IMR-90 (cell line): ENCODE results near the gene TSC22D3. TPM values are rescaled to one million over a fixed set of nuclear protein-coding genes. Genes with fewer than 3 reads are reported as not detected.

Experiments used
- ATAC-seq: fragments of 200-7000 bp; cut with Tn5 transposase; 2 replicates; pipeline ENCODE4 v1.9.1; 2020; ENCODE audit warnings: low read depth, mild to moderate bottlenecking, moderate library complexity
- BruUV-seq: library from RNA; stranded (reverse); fragments of 400-500 nt; replicated peaks from 2 replicates; lab custom pipeline; 2021; lab: Mats Ljungman, UMichigan
- CTCF ChIA-PET: fragments of 300-600 bp; formaldehyde crosslinking; extraction: SDS; loops from one replicate; lab custom pipeline; 2021; ENCODE audit warnings: antibody characterized with exemption; lab: Yijun Ruan, JAX
- POLR2A ChIA-PET: fragments of 300-600 bp; sonication (Branson Sonifier 250); formaldehyde crosslinking; loops from one replicate; lab custom pipeline; 2022; ENCODE audit warnings: antibody characterized with exemption; ENCODE audit not compliant: unreplicated experiment; lab: Charles Lee
- DNase-seq: peaks from one replicate; pipeline ENCODE4 v3.0.0; 2013
- H2AFZ ChIP-seq: replicated peaks from 2 replicates; pipeline ENCODE3; 2013; ENCODE audit warnings: low read length, mild to moderate bottlenecking; ENCODE audit not compliant: poor library complexity
- H2AK5ac ChIP-seq: 2 replicates; pipeline ENCODE4 v1.6.1; 2013; ENCODE audit warnings: low read depth, low read length, inconsistent platforms
- H2AK9ac ChIP-seq: replicated peaks from 2 replicates; pipeline ENCODE3; 2013; ENCODE audit warnings: mild to moderate bottlenecking, low read depth, low read length, moderate library complexity; ENCODE audit not compliant: poor library complexity
- H2BK120ac ChIP-seq: 2 replicates; pipeline ENCODE4 v1.6.1; 2013; ENCODE audit warnings: low read depth, low read length, inconsistent platforms
- H2BK15ac ChIP-seq: 3 replicates; pipeline ENCODE4 v1.6.1; 2013; ENCODE audit warnings: low read depth, low read length, inconsistent platforms
- H2BK20ac ChIP-seq: 2 replicates; pipeline ENCODE4 v1.6.1; 2013; ENCODE audit warnings: low read depth, mild to moderate bottlenecking, inconsistent platforms, low read length, moderate library complexity
- H2BK5ac ChIP-seq: 2 replicates; pipeline ENCODE4 v1.6.1; 2013; ENCODE audit warnings: mild to moderate bottlenecking, low read depth, low read length, inconsistent platforms; ENCODE audit not compliant: poor library complexity, severe bottlenecking
- H3K14ac ChIP-seq: replicated peaks from 2 replicates; pipeline ENCODE4 v1.6.1; 2013; ENCODE audit warnings: low read depth, low read length, inconsistent platforms
- H3K18ac ChIP-seq: 2 replicates; pipeline ENCODE4 v1.6.1; 2013; ENCODE audit warnings: low read depth, low read length, control low read depth
- H3K23ac ChIP-seq: 2 replicates; pipeline ENCODE4 v1.6.1; 2013; ENCODE audit warnings: low read depth, low read length, inconsistent platforms
- H3K27ac ChIP-seq: 2 replicates; pipeline ENCODE4 v1.5.1; 2013; ENCODE audit warnings: mild to moderate bottlenecking, control low read depth, low read length; ENCODE audit not compliant: insufficient read depth
- H3K27me3 ChIP-seq: 2 replicates; pipeline ENCODE4 v1.6.1; 2013; ENCODE audit warnings: low read length; ENCODE audit not compliant: control insufficient read depth, insufficient read depth
- H3K36me3 ChIP-seq: 2 replicates; pipeline ENCODE4 v1.6.1; 2013; ENCODE audit warnings: low read length, mixed read lengths; ENCODE audit not compliant: control insufficient read depth, insufficient read depth
- H3K4ac ChIP-seq: 2 replicates; pipeline ENCODE4 v1.6.1; 2013; ENCODE audit warnings: low read depth, low read length, inconsistent platforms
- H3K4me1 ChIP-seq: 2 replicates; pipeline ENCODE4 v1.6.1; 2013; ENCODE audit warnings: low read length, mixed read lengths; ENCODE audit not compliant: control insufficient read depth, insufficient read depth
- H3K4me2 ChIP-seq: 2 replicates; pipeline ENCODE4 v1.6.1; 2013; ENCODE audit warnings: low read depth, mild to moderate bottlenecking, control low read depth, low read length, moderate library complexity
- H3K4me3 ChIP-seq: 2 replicates; pipeline ENCODE4 v1.5.1; 2013; ENCODE audit warnings: low read depth, mild to moderate bottlenecking, control low read depth, low read length, moderate library complexity; ENCODE audit not compliant: insufficient read depth
- H3K56ac ChIP-seq: 2 replicates; pipeline ENCODE4 v1.6.1; 2013; ENCODE audit warnings: low read length, inconsistent platforms; ENCODE audit not compliant: insufficient read depth; ENCODE audit errors: extremely low read depth
- H3K79me1 ChIP-seq, 2 experiments: 2 replicates each; pipeline ENCODE4 v1.6.1; 2013; ENCODE audit warnings: low read length in 2 of 2, inconsistent platforms in 1 of 2, low read depth in 1 of 2
- H3K9ac ChIP-seq: 2 replicates; pipeline ENCODE4 v1.6.1; 2013; ENCODE audit warnings: low read depth, low read length, control low read depth
- H3K9me1 ChIP-seq: 2 replicates; pipeline ENCODE4 v1.6.1; 2013; ENCODE audit warnings: low read length, inconsistent platforms; ENCODE audit not compliant: insufficient read depth
- H3K9me3 ChIP-seq: 2 replicates; pipeline ENCODE4 v1.6.1; 2013; ENCODE audit warnings: low read length; ENCODE audit not compliant: control insufficient read depth, insufficient read depth
- H4K20me1 ChIP-seq: 2 replicates; pipeline ENCODE4 v1.6.1; 2013; ENCODE audit warnings: low read length, inconsistent platforms; ENCODE audit not compliant: insufficient read depth
- H4K5ac ChIP-seq: 2 replicates; pipeline ENCODE4 v1.6.1; 2013; ENCODE audit warnings: mild to moderate bottlenecking, low read depth, low read length, control low read depth
- H4K8ac ChIP-seq, 2 experiments: 2 replicates each; pipeline ENCODE4 v1.6.1; 2013; ENCODE audit warnings: low read depth in 2 of 2, low read length in 2 of 2, control low read depth in 1 of 2, inconsistent platforms in 1 of 2
- H4K91ac ChIP-seq: 2 replicates; pipeline ENCODE4 v1.6.1; 2013; ENCODE audit warnings: low read depth, low read length, inconsistent platforms; ENCODE audit not compliant: insufficient read depth
- BHLHE40 ChIP-seq: fragments of 150-350 bp; IDR thresholded peaks from 2 replicates; pipeline ENCODE4 v1.6.1; 2016; ENCODE audit warnings: mild to moderate bottlenecking, low read depth, low read length
- CHD1 ChIP-seq: IDR thresholded peaks from 2 replicates; pipeline ENCODE4 v1.6.1; 2012; ENCODE audit warnings: low read depth, low read length, improper control_type of control experiment
- RAD21 ChIP-seq: IDR thresholded peaks from 2 replicates; pipeline ENCODE4 v1.6.1; 2012; ENCODE audit warnings: low read length, improper control_type of control experiment
- WGBS, 2 experiments: methylation state at CpG; one replicate each; pipeline versions ENCODE4 v1.1.5 to v1.1.7; 2013; ENCODE audit warnings: missing lambda C conversion rate in 2 of 2; ENCODE audit not compliant: insufficient read length in 1 of 2; ENCODE audit errors: extremely low coverage in 2 of 2; 5-methylcytosine and 5-hydroxymethylcytosine counted together
- dilution Hi-C: fragments of 300-500 bp; cut with HindIII; formaldehyde crosslinking; loops from one replicate; pipeline ENCODE4 v1.14.3; 2018; ENCODE audit warnings: low sequenced_read_pairs; ENCODE audit not compliant: unreplicated experiment
- in situ Hi-C: fragments of 300-500 bp; cut with MboI; formaldehyde crosslinking; loops from 3 replicates; pipeline ENCODE4 v1.14.3; 2019; ENCODE audit warnings: low sequenced_read_pairs, inconsistent platforms, mixed read lengths
- intact Hi-C: fragments of 100-400 bp; cut with micrococcal nuclease; formaldehyde crosslinking; loops from 2 replicates; pipeline ENCODE4 v1.10.0; 2022
- polyA plus RNA-seq, 3 experiments: library from polyadenylated mRNA; depleted of rRNA; stranded (reverse); fragments of >200 nt; gene quantifications; 2 replicates each; pipeline ENCODE4 v1.2.3, GENCODE V29; 2012; ENCODE audit warnings: low replicate concordance in 1 of 3
- total RNA-seq: library from RNA; depleted of rRNA; stranded (reverse); fragments of >200 nt; gene quantifications from 2 replicates; pipeline ENCODE4 v1.2.3, GENCODE V29; 2012
- TF ChIP-seq, protein P1 (sequence below): fragments of 150-350 bp; IDR thresholded peaks from 2 replicates; pipeline ENCODE4 v1.6.1; 2016; ENCODE audit warnings: low read depth, mild to moderate bottlenecking, low read length, moderate library complexity, borderline replicate concordance

TSC22D3 gene
- total and polyA plus RNA-seq, 2 of the 4 experiments (the other 2 are of a cell fraction): 9.9 to 14.0 TPM

DNA sequence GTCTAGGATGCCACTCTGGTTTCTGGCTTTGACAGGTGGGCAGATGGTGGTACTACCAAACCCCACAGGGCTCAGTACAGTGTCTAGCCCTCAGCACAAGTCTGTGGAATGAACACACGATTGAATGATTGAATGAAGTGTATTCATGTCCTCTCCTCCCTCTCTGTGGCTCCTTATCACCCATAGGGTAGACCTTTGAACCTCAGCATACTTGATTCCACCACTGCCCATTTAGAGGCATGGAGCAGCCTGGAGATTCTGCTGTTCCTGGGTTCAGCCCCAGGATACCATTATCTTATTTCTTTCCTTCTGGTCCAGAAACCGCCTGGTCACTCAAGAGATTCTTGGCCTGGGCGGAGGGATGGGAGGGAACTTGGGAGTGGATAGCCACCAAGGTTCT lies 93.3 kb downstream of the TSC22D3 start:
- no peaks in the 10 kb centered on the region for H3K79me1 ChIP-seq
- no peak overlapping the region for H2AK5ac ChIP-seq
- no TSS peak for BruUV-seq
- in situ Hi-C loops (no loop called here), intact Hi-C loops (no loop called here), dilution Hi-C loops (no loop called here)
- H4K20me1 ChIP-seq: no peaks in the 10 kb centered on the region
- H3K23ac ChIP-seq: no peak overlapping the region
- no peak overlapping the region for H4K8ac ChIP-seq
- H2BK20ac ChIP-seq: no peak overlapping the region
- POLR2A ChIA-PET: no interaction called here
- peaks cover 23% of the 10 kb centered on the region for H3K27me3 ChIP-seq
- DNase-seq: no peak
- no peaks in the 10 kb centered on the region for H3K9me3 ChIP-seq
- no peak overlapping the region for H3K18ac ChIP-seq
- H2BK15ac ChIP-seq: no peak overlapping the region
- no peaks in the 10 kb centered on the region for H3K4me1 ChIP-seq
- no peak overlapping the region for H3K14ac ChIP-seq
- TF ChIP-seq RAD21 (no peak), CHD1 (no peak), BHLHE40 (no peak)
- TF ChIP-seq, protein P1, sequence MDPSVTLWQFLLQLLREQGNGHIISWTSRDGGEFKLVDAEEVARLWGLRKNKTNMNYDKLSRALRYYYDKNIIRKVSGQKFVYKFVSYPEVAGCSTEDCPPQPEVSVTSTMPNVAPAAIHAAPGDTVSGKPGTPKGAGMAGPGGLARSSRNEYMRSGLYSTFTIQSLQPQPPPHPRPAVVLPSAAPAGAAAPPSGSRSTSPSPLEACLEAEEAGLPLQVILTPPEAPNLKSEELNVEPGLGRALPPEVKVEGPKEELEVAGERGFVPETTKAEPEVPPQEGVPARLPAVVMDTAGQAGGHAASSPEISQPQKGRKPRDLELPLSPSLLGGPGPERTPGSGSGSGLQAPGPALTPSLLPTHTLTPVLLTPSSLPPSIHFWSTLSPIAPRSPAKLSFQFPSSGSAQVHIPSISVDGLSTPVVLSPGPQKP: no peak
- CTCF ChIA-PET: no interaction called here
- no peak overlapping the region for H2BK120ac ChIP-seq
- no peaks in the 10 kb centered on the region for H3K9me1 ChIP-seq
- H2AFZ ChIP-seq: no peak overlapping the region
- no peak overlapping the region for H3K56ac ChIP-seq
- no peaks in the 10 kb centered on the region for H3K36me3 ChIP-seq
- H3K4ac ChIP-seq: no peak overlapping the region
- H3K4me2 ChIP-seq: no peak overlapping the region
- no CpG with 5 or more reads among the region's 3 CpGs for WGBS, 2 experiments
- no peak overlapping the region for H3K9ac ChIP-seq
- H4K91ac ChIP-seq: no peak overlapping the region
- H3K27ac ChIP-seq: no peak overlapping the region
- no peak for ATAC-seq
- H2AK9ac ChIP-seq: no peak overlapping the region
- H3K4me3 ChIP-seq: no peak overlapping the region
- H2BK5ac ChIP-seq: no peak overlapping the region
- no peak overlapping the region for H4K5ac ChIP-seq
